Activated CD4-positive, alpha-beta T cell treated with anti-CD3 and anti-CD28 coated beads for 36 hours (primary cell): ENCODE measurements around the gene CEP112. TPM values are rescaled to one million over a fixed set of nuclear protein-coding genes. Genes with fewer than 3 reads are reported as not detected.
A peak's percentile ranks its signal among the peaks of the same experiment; 100 is the strongest.
"Not testable (repeated sequence)": the region's sequence is repeated elsewhere in the genome, so short reads cannot be mapped to it uniquely, and the experiment has no call there.

ENCODE experiments used
- ATAC-seq: fragments of 200-7000 bp; cut with Tn5 transposase; one replicate; pipeline ENCODE4 v1.10.0; 2021; ENCODE audit warnings: mild to moderate bottlenecking, moderate library complexity
- CTCF ChIA-PET: fragments of 350-600 bp; sonication (Branson Sonifier 250); formaldehyde crosslinking; loops from one replicate; lab custom pipeline; 2021; ENCODE audit warnings: antibody characterized with exemption; lab: Charles Lee
- POLR2A ChIA-PET: fragments of 350-600 bp; sonication (Branson Sonifier 250); formaldehyde crosslinking; loops from one replicate; lab custom pipeline; 2021; ENCODE audit warnings: antibody characterized with exemption, inconsistent platforms; lab: Charles Lee
- DNase-seq: peaks from one replicate; pipeline ENCODE4 v3.0.0-alpha.2; 2020
- H3K27ac Mint-ChIP-seq: one replicate; pipeline ENCODE4 v1.8.0; 2021; ENCODE audit warnings: mixed read lengths
- H3K27me3 Mint-ChIP-seq: one replicate; pipeline ENCODE4 v1.8.0; 2021; ENCODE audit warnings: mixed read lengths
- H3K36me3 Mint-ChIP-seq: one replicate; pipeline ENCODE4 v1.8.0; 2021; ENCODE audit warnings: low read depth, mixed read lengths
- H3K4me1 Mint-ChIP-seq: one replicate; pipeline ENCODE4 v1.8.0; 2021; ENCODE audit warnings: mixed read lengths
- H3K4me3 Mint-ChIP-seq: one replicate; pipeline ENCODE4 v1.8.0; 2021; ENCODE audit warnings: mild to moderate bottlenecking, moderate library complexity, mixed read lengths
- H3K9me3 Mint-ChIP-seq: one replicate; pipeline ENCODE4 v1.8.0; 2021; ENCODE audit warnings: low read depth, mixed read lengths
- intact Hi-C, 2 experiments: fragments of 100-400 bp; cut with DNase I in 1 of 2; cut with micrococcal nuclease in 1 of 2; formaldehyde crosslinking; loops; one replicate each; pipeline versions ENCODE4 v1.14.2 to v1.15.1; 2022 to 2024; cut with DNase I, micrococcal nuclease
- total RNA-seq, 2 experiments: library from RNA; stranded (reverse); gene quantifications; one replicate each; pipeline ENCODE4 v1.2.3, GENCODE V29; 2021

CEP112 gene
- total RNA-seq, 2 experiments from 2014 or later = 2.2 to 2.8 TPM

DNA sequence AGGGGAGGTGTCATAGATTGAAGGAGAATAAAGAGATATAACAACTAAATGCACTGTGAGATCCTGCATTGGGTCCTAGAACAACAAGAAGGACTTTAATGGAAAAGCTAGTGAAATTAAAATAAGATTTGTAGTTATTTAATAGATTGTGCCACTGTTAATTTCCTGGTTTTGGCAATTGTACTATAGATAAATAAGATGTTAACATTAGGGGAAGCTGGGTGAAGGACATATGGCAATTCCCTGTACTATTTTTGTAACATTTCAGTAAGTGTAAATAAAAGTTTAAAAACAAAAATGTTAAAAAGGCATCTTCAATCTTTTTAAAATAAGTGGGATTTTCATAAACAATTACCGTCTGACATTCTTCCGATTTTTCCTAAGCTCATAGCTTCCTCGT is 372.1 kb downstream of the CEP112 start:
- POLR2A ChIA-PET = no interaction called here
- no peaks in the 10 kb centered on the region for H3K36me3 Mint-ChIP-seq
- no peaks in the 10 kb centered on the region for H3K9me3 Mint-ChIP-seq
- H3K4me3 Mint-ChIP-seq = no peak overlapping the region
- H3K27ac Mint-ChIP-seq = no peak overlapping the region
- no peak for DNase-seq
- peaks cover 3% of the 10 kb centered on the region for H3K27me3 Mint-ChIP-seq
- intact Hi-C loops = no loop called here
- ATAC-seq = no peak
- CTCF ChIA-PET = no interaction called here
- H3K4me1 Mint-ChIP-seq = no peaks in the 10 kb centered on the region

DNA sequence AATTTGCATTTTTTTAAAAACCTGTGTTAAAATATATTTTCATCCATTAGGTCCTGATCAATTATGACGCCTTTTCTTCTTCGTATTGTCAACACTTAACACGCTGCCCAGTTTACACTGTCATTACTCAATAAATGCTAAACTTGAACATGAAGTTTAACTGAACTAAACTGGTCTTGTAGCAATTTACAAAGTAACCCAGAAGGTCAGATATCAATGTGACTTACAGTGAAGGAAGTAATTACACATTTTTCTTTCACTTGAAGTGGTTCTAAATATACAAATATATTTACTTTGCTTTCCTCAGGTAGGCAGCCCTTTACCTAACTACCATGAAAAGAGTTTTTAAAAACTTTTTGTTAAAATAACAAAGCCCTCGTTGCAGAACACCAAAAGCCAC is 374.0 kb downstream of the CEP112 start:
- ChIA-PET POLR2A (no interaction called here), CTCF (no interaction called here)
- peaks cover 5% of the 10 kb centered on the region for H3K27me3 Mint-ChIP-seq
- no peaks in the 10 kb centered on the region for H3K36me3 Mint-ChIP-seq
- intact Hi-C loops = no loop called here
- no peaks in the 10 kb centered on the region for H3K4me1 Mint-ChIP-seq
- ATAC-seq = no peak
- no peaks in the 10 kb centered on the region for H3K9me3 Mint-ChIP-seq
- H3K27ac Mint-ChIP-seq = no peak overlapping the region
- no peak overlapping the region for H3K4me3 Mint-ChIP-seq
- no peak for DNase-seq

DNA sequence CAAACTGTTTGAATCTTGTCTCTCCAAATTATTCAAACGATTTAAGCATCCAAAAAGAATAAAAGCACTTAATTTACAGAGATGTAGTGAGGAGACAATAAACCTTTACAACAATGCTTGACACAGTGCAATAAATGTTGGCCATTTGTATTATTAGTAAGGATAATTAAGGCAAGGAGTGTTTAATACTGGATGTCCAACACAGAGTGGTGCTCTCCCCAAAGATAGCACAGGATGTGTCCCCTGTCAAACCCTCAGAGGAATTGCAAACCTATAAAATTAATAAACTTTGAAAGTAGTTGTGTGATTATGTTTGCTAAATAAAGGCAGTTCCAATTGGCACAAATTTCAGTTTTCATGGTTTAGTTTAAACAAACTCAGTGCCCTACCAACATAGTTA is 377.5 kb downstream of the CEP112 start:
- H3K4me1 Mint-ChIP-seq = peaks cover 7% of the 10 kb centered on the region
- H3K27me3 Mint-ChIP-seq = peaks cover 10% of the 10 kb centered on the region
- no peaks in the 10 kb centered on the region for H3K36me3 Mint-ChIP-seq
- no peak overlapping the region for H3K4me3 Mint-ChIP-seq
- DNase-seq = no peak
- ChIA-PET POLR2A (no interaction called here), CTCF (no interaction called here)
- intact Hi-C loops = no loop called here
- ATAC-seq = no peak
- H3K9me3 Mint-ChIP-seq = peaks cover 7% of the 10 kb centered on the region
- no peak overlapping the region for H3K27ac Mint-ChIP-seq

DNA sequence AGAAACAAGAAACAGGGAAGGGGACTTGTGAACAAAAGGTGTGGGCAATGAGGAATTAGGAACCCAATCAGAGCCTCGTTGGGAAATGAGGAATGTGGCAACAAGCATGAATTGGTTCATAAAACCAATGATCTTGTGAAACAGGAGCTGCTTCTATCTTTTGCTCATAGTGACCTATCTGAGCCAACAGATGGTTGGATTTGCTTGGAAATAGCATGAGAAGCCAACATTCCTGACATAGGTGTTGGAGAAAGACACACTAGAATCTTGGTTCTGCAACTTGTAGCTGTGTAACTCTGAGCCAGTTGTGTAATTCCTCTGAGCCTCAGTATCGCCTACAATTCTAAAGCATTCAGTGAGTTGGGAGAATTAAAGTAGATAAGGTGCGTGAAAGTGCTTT is 378.6 kb downstream of the CEP112 start:
- CTCF ChIA-PET = interaction anchor here (0.6 kb wide), 1 partner anchor 1497 kb away, joined by 3 read pairs; no protein-coding TSS in a partner anchor
- Mint-ChIP-seq H3K27ac (no peak overlapping the region), H3K4me1 (peaks cover 18% of the 10 kb centered on the region)

DNA sequence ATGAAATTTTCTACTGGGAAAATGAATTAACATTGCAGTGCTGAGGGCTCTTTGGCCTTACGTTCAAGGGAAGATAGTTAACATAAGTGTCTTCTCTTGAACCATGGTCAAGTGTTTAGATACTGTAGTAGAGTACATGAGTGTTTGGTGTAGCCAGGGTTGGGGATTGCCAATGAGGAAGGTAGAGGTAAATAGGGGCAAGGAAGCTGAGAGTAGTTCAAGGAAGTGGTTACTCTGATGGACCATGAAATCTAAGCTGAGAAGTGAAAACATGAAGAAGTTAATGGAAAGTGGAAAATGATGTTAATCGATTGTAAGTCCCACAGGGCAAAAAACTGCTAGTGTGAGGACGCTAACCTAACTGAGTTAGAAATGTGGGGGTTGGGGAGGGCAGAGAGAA is 380.9 kb downstream of the CEP112 start:
- Mint-ChIP-seq H3K27me3 (peaks cover 8% of the 10 kb centered on the region), H3K27ac (no peak overlapping the region), H3K9me3 (peaks cover 29% of the 10 kb centered on the region), H3K4me1 (peaks cover 27% of the 10 kb centered on the region), H3K4me3 (no peak overlapping the region), H3K36me3 (peaks cover 10% of the 10 kb centered on the region)
- no peak for ATAC-seq
- CTCF ChIA-PET = interaction anchor here (0.6 kb wide), 2 partner anchors 20 to 602 kb away, joined by 3 read pairs; no protein-coding TSS in a partner anchor
- POLR2A ChIA-PET = no interaction called here
- intact Hi-C loops = no loop called here
- no peak for DNase-seq

More for the DNA sequence above, 378.6 kb downstream of the CEP112 start:
- H3K4me3 Mint-ChIP-seq = no peak overlapping the region
- peaks cover 9% of the 10 kb centered on the region for H3K27me3 Mint-ChIP-seq
- ATAC-seq (no peak), DNase-seq (no peak)
- intact Hi-C loops = no loop called here
- H3K9me3 Mint-ChIP-seq = peaks cover 16% of the 10 kb centered on the region
- POLR2A ChIA-PET = no interaction called here
- H3K36me3 Mint-ChIP-seq = peaks cover 4% of the 10 kb centered on the region

DNA sequence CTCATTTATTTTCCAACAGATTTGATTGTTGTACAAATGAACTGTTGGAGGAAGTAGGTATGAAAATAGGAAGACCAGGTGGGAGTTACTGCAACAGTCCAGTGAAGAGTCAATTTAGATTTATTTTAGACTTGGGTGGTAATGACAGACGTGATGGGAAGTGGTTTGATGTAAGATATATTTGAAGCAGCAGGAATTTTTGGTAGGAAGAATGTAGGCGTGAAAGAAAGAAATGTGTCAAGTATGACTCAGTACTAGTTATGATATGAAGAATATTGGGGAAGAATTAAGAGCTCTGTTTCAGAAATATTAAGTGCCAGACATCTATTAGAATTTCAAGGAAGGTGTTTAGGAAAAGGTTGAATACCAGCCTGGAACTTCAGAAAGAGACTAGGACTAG is 382.6 kb downstream of the CEP112 start:
- intact Hi-C loops = no loop called here
- Mint-ChIP-seq H3K9me3 (peaks cover 31% of the 10 kb centered on the region), H3K4me1 (peaks cover 27% of the 10 kb centered on the region), H3K27ac (no peak overlapping the region), H3K36me3 (peaks cover 12% of the 10 kb centered on the region), H3K27me3 (peaks cover 8% of the 10 kb centered on the region), H3K4me3 (no peak overlapping the region)
- ChIA-PET CTCF (interaction anchor here (0.8 kb wide), 1 partner anchor 58 kb away, joined by 3 read pairs; no protein-coding TSS in a partner anchor), POLR2A (interaction anchor here (0.7 kb wide), 1 partner anchor 18 kb away, joined by 3 read pairs; no protein-coding TSS in a partner anchor)
- ATAC-seq (no peak), DNase-seq (no peak)

DNA sequence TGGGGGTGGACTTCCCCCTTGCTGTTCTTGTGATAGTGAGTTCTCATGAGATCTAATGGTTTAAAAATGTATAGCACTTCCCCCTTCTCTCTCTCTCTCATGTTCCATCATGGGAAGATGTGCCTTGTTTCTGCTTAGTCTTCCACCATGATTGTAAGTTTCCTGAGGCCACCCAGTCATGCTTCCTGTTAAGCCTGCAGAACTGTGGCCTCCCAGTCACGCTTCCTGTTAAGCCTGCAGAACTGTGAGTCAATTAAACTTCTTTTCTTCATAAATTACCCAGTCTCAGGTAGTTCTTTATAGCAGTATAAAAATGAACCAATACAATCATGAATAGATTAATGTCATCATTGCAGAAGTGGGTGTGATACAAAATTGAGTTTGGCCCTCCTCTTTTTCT is 383.4 kb downstream of the CEP112 start:
- ATAC-seq, H3K4me3 Mint-ChIP-seq, POLR2A ChIA-PET, DNase-seq, intact Hi-C loops, H3K27me3 Mint-ChIP-seq, H3K27ac Mint-ChIP-seq: not testable (repeated sequence)
- H3K9me3 Mint-ChIP-seq = peaks cover 31% of the 10 kb centered on the region
- H3K4me1 Mint-ChIP-seq = peaks cover 27% of the 10 kb centered on the region
- peaks cover 12% of the 10 kb centered on the region for H3K36me3 Mint-ChIP-seq
- CTCF ChIA-PET = interaction anchor here (1.2 kb wide), 1 partner anchor 16 kb away, joined by 3 read pairs; no protein-coding TSS in a partner anchor

DNA sequence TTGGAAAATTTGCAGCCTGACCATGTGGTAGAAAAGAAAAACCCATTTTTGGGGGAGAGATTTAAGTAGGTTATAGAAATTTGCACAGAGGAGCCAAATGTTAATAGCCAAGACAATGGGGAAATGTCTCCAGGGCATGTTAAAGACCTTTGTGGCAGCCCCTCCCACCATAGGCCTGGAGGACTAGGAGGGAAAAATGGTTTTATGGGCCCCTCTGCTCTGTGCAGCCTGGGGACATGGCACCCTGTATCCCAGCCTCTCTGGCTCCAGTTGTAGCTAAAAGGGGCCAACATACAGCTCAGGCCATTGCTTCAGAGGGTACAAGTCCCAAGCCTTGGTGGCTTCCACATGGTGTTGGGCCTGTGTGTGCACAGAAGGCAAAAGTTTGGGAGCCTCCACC is 384.6 kb downstream of the CEP112 start:
- Mint-ChIP-seq H3K36me3 (peaks cover 14% of the 10 kb centered on the region), H3K27me3 (peaks cover 6% of the 10 kb centered on the region), H3K4me1 (peaks cover 27% of the 10 kb centered on the region), H3K27ac (no peak overlapping the region), H3K9me3 (peaks cover 39% of the 10 kb centered on the region), H3K4me3 (no peak overlapping the region)
- ChIA-PET POLR2A (no interaction called here), CTCF (interaction anchor here (1.2 kb wide), 1 partner anchor 15 kb away, joined by 3 read pairs; no protein-coding TSS in a partner anchor)
- DNase-seq (no peak), ATAC-seq (no peak)
- intact Hi-C loops = no loop called here

DNA sequence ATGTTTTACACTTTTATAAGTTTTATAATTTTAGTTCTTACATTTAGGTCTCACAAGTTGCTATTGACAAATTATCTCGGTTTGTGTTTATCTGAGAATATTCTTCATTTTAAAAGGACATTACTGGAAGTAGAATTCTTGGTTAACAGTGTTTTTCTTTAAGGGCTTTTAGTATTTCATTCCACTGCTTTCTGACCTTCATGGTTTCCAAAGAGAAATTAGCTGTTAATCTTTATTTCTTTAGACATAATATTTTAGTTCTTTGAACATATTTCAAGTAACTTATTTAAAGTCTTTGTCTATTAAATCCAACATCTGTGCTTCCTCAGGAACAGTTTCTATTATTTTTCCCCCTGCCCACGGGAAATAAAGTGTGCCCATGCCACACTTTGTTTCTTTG is 390.4 kb downstream of the CEP112 start:
- Mint-ChIP-seq H3K36me3 (peaks cover 9% of the 10 kb centered on the region), H3K9me3 (peaks cover 26% of the 10 kb centered on the region), H3K4me3 (no peak overlapping the region), H3K4me1 (peaks cover 28% of the 10 kb centered on the region), H3K27me3 (peaks cover 5% of the 10 kb centered on the region), H3K27ac (no peak overlapping the region)
- intact Hi-C loops = loop anchor here in 1 of 2 experiments (5.0 kb wide), 1 partner anchor 144 kb away; no protein-coding TSS in a partner anchor
- no peak for ATAC-seq
- no peak for DNase-seq
- CTCF ChIA-PET = interaction anchor here (0.8 to 1.5 kb wide), 2 partner anchors 9 to 59 kb away, joined by 3 to 6 read pairs; no protein-coding TSS in a partner anchor
- POLR2A ChIA-PET = no interaction called here

DNA sequence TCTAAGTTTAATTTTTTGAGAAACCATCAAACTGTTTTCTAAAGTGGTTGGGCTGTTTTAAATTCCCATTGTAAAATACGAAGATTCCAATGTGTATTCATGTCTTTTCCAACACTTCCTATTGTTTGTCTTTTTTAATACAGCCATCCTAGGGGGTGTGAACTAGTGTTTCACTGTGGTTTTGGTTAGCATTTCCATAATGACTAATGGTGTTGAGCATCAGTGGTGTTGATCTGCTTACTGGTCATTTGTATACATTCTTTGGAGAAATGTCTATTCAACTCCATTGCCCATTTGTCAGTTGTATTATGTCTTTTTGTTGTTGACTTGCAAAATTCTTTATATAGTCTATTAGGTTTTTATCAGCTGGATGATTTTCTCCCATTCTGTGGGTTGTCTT is 391.3 kb downstream of the CEP112 start:
- ChIA-PET POLR2A (no interaction called here), CTCF (no interaction called here)
- ATAC-seq (no peak), DNase-seq (no peak)
- H3K4me1 Mint-ChIP-seq = peaks cover 26% of the 10 kb centered on the region
- intact Hi-C loops = loop anchor here (1.0 to 5.0 kb wide), 4 partner anchors 143 to 277 kb away; no protein-coding TSS in a partner anchor
- no peak overlapping the region for H3K4me3 Mint-ChIP-seq
- peaks cover 7% of the 10 kb centered on the region for H3K36me3 Mint-ChIP-seq
- H3K27ac Mint-ChIP-seq = no peak overlapping the region
- peaks cover 5% of the 10 kb centered on the region for H3K27me3 Mint-ChIP-seq
- peaks cover 22% of the 10 kb centered on the region for H3K9me3 Mint-ChIP-seq

DNA sequence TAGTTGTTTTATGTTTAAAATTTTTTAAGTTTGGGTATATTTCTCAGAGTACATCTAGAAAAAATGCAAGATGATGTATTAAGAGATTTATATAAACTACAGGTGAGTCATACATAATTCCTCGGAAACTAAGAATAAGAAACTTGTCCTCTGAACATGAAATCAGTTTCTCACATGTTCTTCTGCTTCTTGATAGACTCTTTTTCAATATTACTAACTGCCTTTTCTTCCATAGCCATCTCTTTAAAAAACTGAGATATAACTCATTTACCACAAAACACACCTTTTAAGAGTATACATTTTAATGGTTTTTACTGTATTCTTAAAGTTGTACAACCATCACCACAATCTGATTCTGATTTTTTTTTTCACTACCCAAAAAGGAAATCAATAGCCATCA is 392.1 kb downstream of the CEP112 start:
- ChIA-PET POLR2A (no interaction called here), CTCF (no interaction called here)
- peaks cover 3% of the 10 kb centered on the region for H3K27me3 Mint-ChIP-seq
- H3K4me1 Mint-ChIP-seq = peaks cover 26% of the 10 kb centered on the region
- peaks cover 7% of the 10 kb centered on the region for H3K36me3 Mint-ChIP-seq
- peak; percentile 72 for ATAC-seq
- peak overlapping the region; percentile 78 for H3K27ac Mint-ChIP-seq
- no peak for DNase-seq
- peaks cover 22% of the 10 kb centered on the region for H3K9me3 Mint-ChIP-seq
- H3K4me3 Mint-ChIP-seq = no peak overlapping the region
- intact Hi-C loops = loop anchor here (1.0 to 10.0 kb wide), 8 partner anchors 143 to 505 kb away; partner anchors contain the start of gene AXIN2 (in 2 of the 2)

DNA sequence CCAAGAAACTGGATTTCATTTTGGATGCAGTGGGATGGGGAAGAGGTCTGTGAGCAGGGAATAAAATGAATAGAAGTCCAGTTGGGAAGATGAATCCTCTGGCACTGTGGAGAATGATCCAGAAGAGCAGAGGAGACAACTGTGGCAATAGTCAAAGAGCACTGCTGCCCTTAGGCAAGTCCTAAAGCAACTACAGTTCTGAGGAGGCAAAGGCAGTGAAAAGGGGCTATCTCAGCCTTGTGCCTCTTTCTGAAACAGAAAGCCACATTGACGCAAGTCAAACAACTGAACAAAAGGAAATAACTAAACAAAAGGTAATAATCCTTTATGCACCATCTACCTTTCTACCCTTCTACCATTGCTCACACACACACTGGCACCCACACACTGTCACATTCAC is 392.5 kb downstream of the CEP112 start:
- POLR2A ChIA-PET = no interaction called here
- peak overlapping the region; percentile 78 for H3K27ac Mint-ChIP-seq
- H3K27me3 Mint-ChIP-seq = peaks cover 4% of the 10 kb centered on the region
- peaks cover 22% of the 10 kb centered on the region for H3K9me3 Mint-ChIP-seq
- ATAC-seq (peak; percentile 87), DNase-seq (peak; percentile 39)
- CTCF ChIA-PET = no interaction called here
- peaks cover 7% of the 10 kb centered on the region for H3K36me3 Mint-ChIP-seq
- H3K4me3 Mint-ChIP-seq = no peak overlapping the region
- H3K4me1 Mint-ChIP-seq = peaks cover 26% of the 10 kb centered on the region
- intact Hi-C loops = loop anchor here (2.0 to 10.0 kb wide), 4 partner anchors 239 to 505 kb away; partner anchors contain the start of gene AXIN2 (in 2 of the 2)
